ENCODE results near the gene CWC27. TPM values are rescaled to one million over a fixed set of nuclear protein-coding genes. Genes with fewer than 3 reads are reported as not detected.

CWC27 gene
- polyA plus RNA-seq, 1 of the 3 experiments (the other 2 are of a cell fraction), result 6.6 TPM

- peaks cover 8% of the 10 kb centered on the region for H3F3A ChIP-seq (replicated peaks; ENCODE audit: insufficient read depth)
- H3K27ac ChIP-seq (ENCODE audit: low read depth in 2 of 2, low read length in 1 of 2), result no peak overlapping the region
- H2AFZ ChIP-seq (ENCODE audit: low read depth), result no peak overlapping the region
- no peak overlapping the region for H3K9ac ChIP-seq
- WGBS (ENCODE audit: low lambda C conversion rate), result 93% methylated on average over 2 of the region's 2 CpGs
- peaks cover 32 to 35% of the 10 kb centered on the region in 2 experiments for H3K36me3 ChIP-seq (replicated peaks in 1 of 2; ENCODE audit: control insufficient read depth in 1 of 2, insufficient read depth in 2 of 2, low read length in 1 of 2)
- H3K4me3 ChIP-seq (ENCODE audit: low read depth in 2 of 2, low read length in 1 of 2), result no peak overlapping the region
- H3K4me2 ChIP-seq, result no peak overlapping the region
- no peaks in the 10 kb centered on the region for H3K9me2 ChIP-seq
- TF ChIP-seq POLR2AphosphoS5 (IDR thresholded peaks at IDR 0.05; ENCODE audit: low read depth, low read length) (no peak), SIN3A (IDR thresholded peaks at IDR 0.05; ENCODE audit: borderline replicate concordance, low read depth, low read length) (no peak), MAX (IDR thresholded peaks at IDR 0.05; ENCODE audit: low read depth) (no peak), EP300 (IDR thresholded peaks at IDR 0.05; ENCODE audit: borderline replicate concordance in 1 of 2, low read depth in 1 of 2, low read length in 1 of 2) (no peak), CTCF (IDR thresholded peaks at IDR 0.05) (no peak), FOXJ3 (CRISPR knock-in tag; IDR thresholded peaks at IDR 0.05) (no peak), TAF1 (IDR thresholded peaks at IDR 0.05; ENCODE audit: borderline replicate concordance, low read depth, low read length) (no peak), RAD21 (IDR thresholded peaks at IDR 0.05; ENCODE audit: low read length) (no peak)
- no peaks in the 10 kb centered on the region for H3K27me3 ChIP-seq (ENCODE audit: insufficient read depth)
- no peaks in the 10 kb centered on the region for H4K20me1 ChIP-seq (ENCODE audit: insufficient read depth)
- H3K9me3 ChIP-seq, result peaks cover 8% of the 10 kb centered on the region; the same call in 1 of the 2 replicates
- CTCF ChIA-PET, result interaction anchor here (1.0 to 1.4 kb wide), 2 partner anchors 22 to 677 kb away, joined by 3 to 5 read pairs; no protein-coding TSS in a partner anchor
- H3K4me1 ChIP-seq (ENCODE audit: control insufficient read depth in 1 of 2, insufficient read depth in 2 of 2, low read depth in 1 of 2, low read length in 1 of 2), result no peaks in the 10 kb centered on the region
- H3K79me2 ChIP-seq (ENCODE audit: insufficient read depth), result no peaks in the 10 kb centered on the region
- no peak for DNase-seq
- POLR2A ChIA-PET, result no interaction called here
Measured at GRCh38 chr5:64806537-64806936, 37.8 kb downstream of the CWC27 start.

GRCh38 chr5:64807520-64807919 is 38.8 kb downstream of the CWC27 start:
- CTCF ChIA-PET, result interaction anchor here (0.5 to 1.4 kb wide), 3 partner anchors 232 to 677 kb away, joined by 4 to 5 read pairs (median 4); no protein-coding TSS in a partner anchor
- H3K9me3 ChIP-seq, result peaks cover 8% of the 10 kb centered on the region; the same call in 1 of the 2 replicates
- no peaks in the 10 kb centered on the region for H3K9me2 ChIP-seq
- H3K27me3 ChIP-seq (ENCODE audit: insufficient read depth), result no peaks in the 10 kb centered on the region
- no peaks in the 10 kb centered on the region for H4K20me1 ChIP-seq (ENCODE audit: insufficient read depth)
- no peaks in the 10 kb centered on the region; a peak in 1 of 4 replicates for H3K4me1 ChIP-seq (ENCODE audit: control insufficient read depth in 1 of 2, insufficient read depth in 2 of 2, low read depth in 1 of 2, low read length in 1 of 2)
- H3F3A ChIP-seq (replicated peaks; ENCODE audit: insufficient read depth), result peaks cover 8% of the 10 kb centered on the region
- H3K36me3 ChIP-seq (replicated peaks in 1 of 2; ENCODE audit: control insufficient read depth in 1 of 2, insufficient read depth in 2 of 2, low read length in 1 of 2), result peaks cover 28 to 31% of the 10 kb centered on the region in 2 experiments
- 94% methylated on average over 5 of the region's 5 CpGs for WGBS (ENCODE audit: low lambda C conversion rate)
- POLR2A ChIA-PET, result no interaction called here
- H3K27ac ChIP-seq (ENCODE audit: low read depth in 2 of 2, low read length in 1 of 2), result no peak overlapping the region
- H2AFZ ChIP-seq (ENCODE audit: low read depth), result no peak overlapping the region
- H3K4me2 ChIP-seq, result no peak overlapping the region
- no peaks in the 10 kb centered on the region for H3K79me2 ChIP-seq (ENCODE audit: insufficient read depth)
- no peak for DNase-seq
- no peak overlapping the region for H3K4me3 ChIP-seq (ENCODE audit: low read depth in 2 of 2, low read length in 1 of 2)
- H3K9ac ChIP-seq, result no peak overlapping the region
- no peak for TF ChIP-seq ELF1 (IDR thresholded peaks at IDR 0.05)
- no peak for TF ChIP-seq SIN3A (IDR thresholded peaks at IDR 0.05; ENCODE audit: borderline replicate concordance, low read depth, low read length)
- no peak for TF ChIP-seq REST (IDR thresholded peaks at IDR 0.05; ENCODE audit: low read depth, low read length)
- TF ChIP-seq PBX3 (IDR thresholded peaks at IDR 0.05), result no peak
- TF ChIP-seq USF2 (IDR thresholded peaks at IDR 0.05; ENCODE audit: borderline replicate concordance, low read depth, low read length), result no peak
- TF ChIP-seq NFIC (IDR thresholded peaks at IDR 0.05; ENCODE audit: borderline replicate concordance), result no peak
- TF ChIP-seq IRF3 (IDR thresholded peaks at IDR 0.05; ENCODE audit: low read depth, low read length), result no peak
- no peak for TF ChIP-seq MXI1 (IDR thresholded peaks at IDR 0.05; ENCODE audit: low read depth, low read length)
- no peak for TF ChIP-seq GABPA (IDR thresholded peaks at IDR 0.05; ENCODE audit: low read depth)
- TF ChIP-seq SMC3 (IDR thresholded peaks at IDR 0.05; ENCODE audit: low read depth, low read length), result no peak
- no peak for TF ChIP-seq JUND (IDR thresholded peaks at IDR 0.05)
- TF ChIP-seq RFX5 (IDR thresholded peaks at IDR 0.05; ENCODE audit: low read length), result no peak
- TF ChIP-seq TAF1 (IDR thresholded peaks at IDR 0.05; ENCODE audit: borderline replicate concordance, low read depth, low read length), result no peak

Data from SK-N-SH (cell line).